HL-60 (cell line): ENCODE results near the gene TPK1.

Source experiments
- DNase-seq, 2 experiments: peaks; one replicate each; pipeline ENCODE4 v3.0.0-alpha.2; 2010 to 2020; ENCODE audit warnings: low read depth in 1 of 2, low spot score in 1 of 2
- H3K27ac ChIP-seq: fragments of 250-450 bp; sonication (Bioruptor Pico); replicated peaks from 2 replicates; pipeline ENCODE4 v1.5.1; 2020; ENCODE audit warnings: mild to moderate bottlenecking, moderate library complexity
- H3K27me3 ChIP-seq: fragments of 250-450 bp; sonication (Bioruptor Pico); 2 replicates; pipeline ENCODE4 v1.5.1; 2021; ENCODE audit warnings: mild to moderate bottlenecking, moderate library complexity; ENCODE audit not compliant: insufficient read depth, poor library complexity, severe bottlenecking
- H3K4me3 ChIP-seq: replicated peaks from 2 replicates; pipeline ENCODE4 v1.5.1; 2011; ENCODE audit warnings: mild to moderate bottlenecking, control low read depth, low read length; ENCODE audit not compliant: insufficient read depth
- GABPA ChIP-seq: IDR thresholded peaks from 2 replicates; pipeline ENCODE4 v1.6.1; 2012; ENCODE audit warnings: low read depth
- POLR2AphosphoS5 ChIP-seq: IDR thresholded peaks from 2 replicates; pipeline ENCODE4 v1.6.1; 2012; ENCODE audit warnings: low read depth
- SPI1 ChIP-seq: IDR thresholded peaks from 2 replicates; pipeline ENCODE4 v1.6.1; 2012; ENCODE audit warnings: low read depth, mild to moderate bottlenecking, borderline replicate concordance
- TF ChIP-seq, protein P1 (sequence below): IDR thresholded peaks from one replicate; pipeline ENCODE4 v1.5.1; 2011; ENCODE audit warnings: low read length, control low read depth, inconsistent platforms; ENCODE audit not compliant: insufficient read depth
- TF ChIP-seq, protein P2 (sequence below): IDR thresholded peaks from 2 replicates; pipeline ENCODE4 v1.6.1; 2012; ENCODE audit warnings: low read depth; ENCODE audit not compliant: insufficient replicate concordance

Gene TPK1

DNA sequence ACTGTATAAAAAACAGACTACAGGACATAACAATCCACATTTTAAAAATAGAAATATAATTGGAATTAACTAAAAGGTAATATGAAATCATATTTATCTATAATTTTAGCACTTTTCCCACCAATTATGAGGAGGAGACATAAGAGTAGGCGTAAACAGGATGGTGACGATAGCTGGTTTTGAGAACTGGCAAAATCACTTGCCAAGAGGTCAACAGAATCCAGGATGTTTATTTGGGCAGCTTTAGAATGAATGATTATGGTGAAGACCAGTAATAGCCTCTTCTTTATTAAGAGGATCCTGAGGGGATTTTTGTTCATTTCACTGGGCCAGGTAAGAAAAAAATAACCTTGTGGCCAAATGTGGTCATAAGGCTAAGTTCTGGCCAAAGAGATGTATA, 67.2 kb downstream of the TPK1 start:
- H3K4me3 ChIP-seq = no peak overlapping the region
- DNase-seq = no peak
- TF ChIP-seq POLR2AphosphoS5 (no peak), GABPA (no peak), SPI1 (no peak)
- TF ChIP-seq, protein P1, sequence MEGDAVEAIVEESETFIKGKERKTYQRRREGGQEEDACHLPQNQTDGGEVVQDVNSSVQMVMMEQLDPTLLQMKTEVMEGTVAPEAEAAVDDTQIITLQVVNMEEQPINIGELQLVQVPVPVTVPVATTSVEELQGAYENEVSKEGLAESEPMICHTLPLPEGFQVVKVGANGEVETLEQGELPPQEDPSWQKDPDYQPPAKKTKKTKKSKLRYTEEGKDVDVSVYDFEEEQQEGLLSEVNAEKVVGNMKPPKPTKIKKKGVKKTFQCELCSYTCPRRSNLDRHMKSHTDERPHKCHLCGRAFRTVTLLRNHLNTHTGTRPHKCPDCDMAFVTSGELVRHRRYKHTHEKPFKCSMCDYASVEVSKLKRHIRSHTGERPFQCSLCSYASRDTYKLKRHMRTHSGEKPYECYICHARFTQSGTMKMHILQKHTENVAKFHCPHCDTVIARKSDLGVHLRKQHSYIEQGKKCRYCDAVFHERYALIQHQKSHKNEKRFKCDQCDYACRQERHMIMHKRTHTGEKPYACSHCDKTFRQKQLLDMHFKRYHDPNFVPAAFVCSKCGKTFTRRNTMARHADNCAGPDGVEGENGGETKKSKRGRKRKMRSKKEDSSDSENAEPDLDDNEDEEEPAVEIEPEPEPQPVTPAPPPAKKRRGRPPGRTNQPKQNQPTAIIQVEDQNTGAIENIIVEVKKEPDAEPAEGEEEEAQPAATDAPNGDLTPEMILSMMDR = no peak
- TF ChIP-seq, protein P2, sequence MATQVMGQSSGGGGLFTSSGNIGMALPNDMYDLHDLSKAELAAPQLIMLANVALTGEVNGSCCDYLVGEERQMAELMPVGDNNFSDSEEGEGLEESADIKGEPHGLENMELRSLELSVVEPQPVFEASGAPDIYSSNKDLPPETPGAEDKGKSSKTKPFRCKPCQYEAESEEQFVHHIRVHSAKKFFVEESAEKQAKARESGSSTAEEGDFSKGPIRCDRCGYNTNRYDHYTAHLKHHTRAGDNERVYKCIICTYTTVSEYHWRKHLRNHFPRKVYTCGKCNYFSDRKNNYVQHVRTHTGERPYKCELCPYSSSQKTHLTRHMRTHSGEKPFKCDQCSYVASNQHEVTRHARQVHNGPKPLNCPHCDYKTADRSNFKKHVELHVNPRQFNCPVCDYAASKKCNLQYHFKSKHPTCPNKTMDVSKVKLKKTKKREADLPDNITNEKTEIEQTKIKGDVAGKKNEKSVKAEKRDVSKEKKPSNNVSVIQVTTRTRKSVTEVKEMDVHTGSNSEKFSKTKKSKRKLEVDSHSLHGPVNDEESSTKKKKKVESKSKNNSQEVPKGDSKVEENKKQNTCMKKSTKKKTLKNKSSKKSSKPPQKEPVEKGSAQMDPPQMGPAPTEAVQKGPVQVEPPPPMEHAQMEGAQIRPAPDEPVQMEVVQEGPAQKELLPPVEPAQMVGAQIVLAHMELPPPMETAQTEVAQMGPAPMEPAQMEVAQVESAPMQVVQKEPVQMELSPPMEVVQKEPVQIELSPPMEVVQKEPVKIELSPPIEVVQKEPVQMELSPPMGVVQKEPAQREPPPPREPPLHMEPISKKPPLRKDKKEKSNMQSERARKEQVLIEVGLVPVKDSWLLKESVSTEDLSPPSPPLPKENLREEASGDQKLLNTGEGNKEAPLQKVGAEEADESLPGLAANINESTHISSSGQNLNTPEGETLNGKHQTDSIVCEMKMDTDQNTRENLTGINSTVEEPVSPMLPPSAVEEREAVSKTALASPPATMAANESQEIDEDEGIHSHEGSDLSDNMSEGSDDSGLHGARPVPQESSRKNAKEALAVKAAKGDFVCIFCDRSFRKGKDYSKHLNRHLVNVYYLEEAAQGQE = no peak
- H3K27ac ChIP-seq = no peak overlapping the region
- no peaks in the 10 kb centered on the region for H3K27me3 ChIP-seq

DNA sequence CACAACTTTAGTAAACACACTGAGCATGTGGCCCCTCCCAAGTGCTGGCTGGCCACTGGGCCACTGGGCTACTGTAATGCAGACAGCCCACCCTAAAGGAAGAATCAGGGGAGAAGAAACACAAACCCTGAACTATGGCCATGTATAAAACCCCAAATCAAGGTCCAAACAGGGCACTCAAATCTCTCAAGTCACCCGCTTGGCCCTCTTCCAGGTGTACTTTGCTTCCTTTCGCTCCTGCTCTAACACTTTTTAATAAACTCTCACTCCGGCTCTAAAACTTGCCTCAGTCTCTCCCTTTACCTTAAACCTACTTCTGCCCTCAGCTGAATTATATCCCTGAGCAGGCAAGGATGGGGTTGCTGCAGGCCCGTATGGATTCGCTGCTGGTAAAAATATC, 72.6 kb downstream of the TPK1 start:
- no peak overlapping the region for H3K27ac ChIP-seq
- no peak for DNase-seq
- no peak overlapping the region for H3K4me3 ChIP-seq
- TF ChIP-seq POLR2AphosphoS5 (no peak), GABPA (no peak), SPI1 (no peak)
- TF ChIP-seq, protein P1 = no peak
- TF ChIP-seq, protein P2 = no peak
- H3K27me3 ChIP-seq = no peaks in the 10 kb centered on the region

DNA sequence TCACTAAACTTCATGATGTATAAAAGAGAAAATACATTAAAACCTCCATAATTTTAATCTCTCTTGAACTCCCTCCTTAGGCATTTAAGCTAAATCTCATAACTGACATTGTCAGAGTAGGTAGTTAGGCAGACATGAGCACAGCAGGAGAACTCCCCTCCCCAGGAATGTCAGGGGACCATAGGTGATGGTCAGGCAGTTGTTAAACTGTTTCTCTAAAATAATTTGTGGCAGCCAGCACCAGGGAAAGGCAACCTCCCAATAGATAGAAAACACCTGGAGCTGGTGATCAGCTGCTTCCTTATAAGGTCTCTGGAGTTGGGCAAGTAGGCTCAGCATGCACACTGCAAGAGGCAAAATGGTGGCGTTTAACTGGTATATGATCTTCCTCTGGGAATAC, 73.0 kb downstream of the TPK1 start:
- DNase-seq = no peak
- Histone ChIP-seq H3K27ac (no peak overlapping the region), H3K27me3 (no peaks in the 10 kb centered on the region), H3K4me3 (no peak overlapping the region)
- TF ChIP-seq, protein P1 = no peak
- TF ChIP-seq SPI1 = no peak
- TF ChIP-seq, protein P2 = no peak
